ENCODE results near the gene CFAP46.
"Not testable (repeated sequence)": the region's sequence is repeated elsewhere in the genome, so short reads cannot be mapped to it uniquely, and the experiment has no call there.

Gene CFAP46

DNA sequence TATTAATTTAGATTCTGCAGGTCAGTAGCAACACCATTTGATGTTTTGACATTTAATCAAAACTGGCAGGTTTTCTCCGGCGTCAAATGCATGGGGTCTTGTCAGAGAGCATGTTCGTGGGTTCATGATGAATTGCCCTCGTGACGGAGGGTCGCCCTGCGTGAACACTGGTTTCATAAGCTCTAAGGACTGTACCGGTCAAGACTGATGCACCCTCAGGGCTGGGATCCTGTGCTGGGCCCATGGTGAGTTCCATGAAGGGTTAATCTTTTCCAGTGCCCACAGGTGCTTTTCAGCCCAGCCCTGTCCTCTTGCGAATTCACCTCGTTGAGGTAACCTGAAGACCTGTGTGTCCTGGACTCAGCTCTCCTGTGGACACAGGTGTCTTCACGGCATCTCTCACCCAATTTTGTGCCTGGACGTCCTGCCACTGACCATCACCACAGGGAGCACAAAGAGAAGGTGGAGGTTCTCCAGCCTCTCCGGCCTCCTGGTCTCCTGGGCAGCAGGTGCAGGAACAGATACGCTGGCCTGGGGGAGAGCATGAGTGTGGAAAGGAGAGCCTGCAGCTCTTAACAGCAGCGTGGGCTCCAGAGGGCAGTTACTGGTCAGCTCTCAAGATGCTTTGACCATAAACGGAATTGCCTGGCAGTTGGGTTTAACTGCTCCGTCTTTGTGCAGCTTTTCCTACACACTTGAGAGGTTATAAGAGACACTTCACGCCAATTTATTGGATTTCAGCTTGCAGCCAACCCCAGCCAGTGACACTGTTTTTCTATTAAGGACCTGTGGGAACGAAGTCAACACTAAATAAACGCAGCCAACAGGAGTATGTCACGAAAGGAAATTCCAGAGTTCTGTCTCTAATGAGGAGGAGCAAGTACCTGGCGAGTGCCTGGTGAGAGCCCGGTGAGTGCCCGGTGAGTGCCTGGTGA lies 37.4 kb upstream of the CFAP46 start:
- no peak for DNase-seq (ENCODE audit: low read depth)

DNA sequence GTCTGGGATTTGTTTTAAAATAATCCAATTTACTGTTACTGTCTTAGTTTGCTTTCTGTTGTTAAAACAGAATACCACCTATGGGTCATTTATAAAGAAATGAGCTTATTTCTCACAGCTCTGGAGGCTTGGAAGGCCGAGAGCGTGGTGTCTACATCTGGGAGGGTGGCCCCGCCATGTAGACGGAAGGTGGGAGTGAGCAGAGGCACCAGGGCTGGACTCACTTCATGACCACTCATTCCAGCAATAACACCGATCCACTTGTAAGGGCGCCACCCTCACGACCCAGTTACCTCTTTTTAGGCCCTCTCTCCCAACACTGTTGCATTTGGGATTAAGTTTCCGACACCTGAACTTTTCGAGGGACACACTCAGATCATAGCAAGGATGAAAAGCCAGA lies 36.2 kb upstream of the CFAP46 start:
- DNase-seq (ENCODE audit: low read depth) = no peak

DNA sequence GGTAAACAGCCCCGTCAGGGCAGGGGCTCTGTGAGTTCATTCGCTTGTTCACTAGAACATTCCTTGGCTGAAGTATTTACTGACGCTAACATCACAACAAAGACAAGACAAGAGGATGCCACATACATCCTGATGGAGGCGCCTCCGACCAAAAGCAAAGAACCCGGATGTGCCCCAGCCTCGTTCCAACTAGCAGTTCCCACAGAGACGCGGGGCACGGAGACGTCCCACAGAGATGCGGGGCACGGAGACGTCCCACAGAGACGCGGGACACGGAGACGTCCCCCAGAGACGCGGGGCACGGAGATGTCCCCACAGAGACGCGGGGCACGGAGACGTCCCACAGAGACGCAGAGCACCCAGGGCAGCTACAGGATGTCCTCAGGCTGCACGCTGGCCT lies 35.4 kb upstream of the CFAP46 start:
- no peak for DNase-seq (ENCODE audit: low read depth)

DNA sequence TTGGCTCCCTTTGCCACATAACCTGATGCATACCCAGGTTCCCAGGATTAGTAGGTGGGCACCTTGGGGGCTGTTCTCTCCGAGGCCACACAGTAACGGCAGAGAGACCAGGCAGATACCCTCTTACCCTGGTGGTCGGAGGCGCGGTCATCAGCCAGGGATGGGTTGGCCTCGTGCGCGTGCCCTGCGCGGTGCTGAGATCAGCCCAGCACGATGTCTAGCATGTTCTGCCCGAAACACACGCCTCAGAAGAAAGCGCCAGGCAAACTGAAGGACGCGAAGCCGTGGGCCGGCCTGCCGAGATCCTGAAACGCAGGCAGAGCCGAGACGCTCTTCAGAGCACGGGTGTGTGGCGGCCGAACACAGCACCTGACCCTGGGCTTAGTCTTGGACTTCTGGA lies 34.7 kb upstream of the CFAP46 start:
- DNase-seq (ENCODE audit: low read depth) = no peak

DNA sequence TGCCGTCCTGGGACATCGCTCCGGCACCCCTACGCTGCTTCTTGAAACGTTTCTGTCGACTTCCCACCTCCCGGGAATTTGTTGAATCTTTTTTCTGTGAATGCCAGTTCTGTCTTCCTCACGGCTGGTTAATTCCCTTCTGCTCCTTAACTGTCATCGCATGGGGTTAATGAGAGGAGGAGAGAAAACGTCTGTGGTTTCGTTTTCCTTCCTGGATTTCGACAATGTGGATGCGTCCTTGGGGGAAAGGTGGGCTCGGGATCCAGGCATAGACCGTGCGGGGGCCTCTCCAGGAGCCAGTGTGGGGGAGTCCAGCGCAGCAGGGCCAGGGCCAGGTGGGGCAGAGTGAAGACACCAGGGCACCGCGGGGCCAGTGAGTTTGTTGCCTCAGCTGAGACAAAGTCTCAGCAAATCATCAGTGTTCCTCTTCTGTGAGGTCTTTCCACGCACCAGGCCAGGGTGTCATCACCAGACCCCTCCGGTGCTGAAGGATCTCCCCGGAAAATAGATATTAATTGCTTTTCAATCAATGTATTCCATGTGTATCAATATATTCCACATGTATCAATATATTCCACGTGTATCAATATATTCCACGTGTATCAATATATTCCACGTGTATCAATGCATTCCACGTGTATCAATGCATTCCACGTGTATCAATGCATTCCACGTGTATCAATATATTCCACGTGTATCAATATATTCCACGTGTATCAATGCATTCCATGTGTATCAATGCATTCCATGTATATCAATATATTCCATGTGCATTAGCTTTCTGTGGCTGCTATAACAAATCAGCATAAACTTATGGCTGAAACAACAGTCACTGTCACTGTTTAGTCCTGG lies 33.7 kb upstream of the CFAP46 start:
- DNase-seq (ENCODE audit: low read depth) = no peak

DNA sequence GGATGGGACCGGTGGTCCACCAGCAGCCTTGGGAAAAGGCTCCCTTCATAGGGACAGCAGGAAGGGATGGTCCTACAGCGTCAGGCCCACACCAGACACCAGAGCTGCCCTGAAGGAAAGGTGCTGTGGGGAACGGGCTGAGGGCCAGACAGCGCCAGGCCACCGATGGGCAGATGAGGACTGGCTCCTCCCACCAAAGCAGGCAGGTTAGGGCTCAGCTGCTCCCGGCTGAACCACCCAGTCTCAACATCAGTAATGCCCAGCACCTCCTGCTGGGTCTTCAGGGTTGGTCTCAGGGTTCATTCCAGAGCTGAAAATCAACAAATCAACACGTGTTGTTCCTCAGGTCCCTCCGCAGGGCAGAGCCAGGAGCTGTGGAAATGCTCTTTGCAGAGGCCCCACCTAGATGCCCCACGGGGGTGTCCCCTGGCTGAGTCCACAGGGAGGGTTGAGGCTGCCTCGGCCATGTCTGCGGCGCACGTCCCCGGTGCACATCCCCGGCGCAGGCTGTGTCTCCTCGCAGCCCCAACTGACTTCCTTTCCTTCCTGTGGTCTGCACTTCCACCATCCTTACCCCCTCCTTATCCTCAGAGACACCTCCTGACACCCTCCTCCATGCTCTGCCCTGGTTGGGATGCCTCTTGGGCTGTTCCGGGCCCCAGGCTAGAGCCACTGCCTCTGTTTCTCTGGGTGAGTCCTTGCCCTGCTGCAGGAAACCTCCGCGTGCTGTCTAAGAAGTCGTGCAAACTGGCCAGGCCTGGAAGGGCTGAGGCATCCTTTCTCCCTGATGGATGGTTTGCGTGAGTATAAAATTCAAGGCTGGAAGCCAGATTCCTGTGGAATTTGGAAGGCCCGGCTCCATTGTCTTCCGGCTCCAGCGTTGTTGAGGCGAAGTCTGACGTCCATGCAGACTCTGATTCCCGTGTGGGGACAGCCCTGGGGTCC lies 32.8 kb upstream of the CFAP46 start:
- no peak for DNase-seq (ENCODE audit: low read depth)

DNA sequence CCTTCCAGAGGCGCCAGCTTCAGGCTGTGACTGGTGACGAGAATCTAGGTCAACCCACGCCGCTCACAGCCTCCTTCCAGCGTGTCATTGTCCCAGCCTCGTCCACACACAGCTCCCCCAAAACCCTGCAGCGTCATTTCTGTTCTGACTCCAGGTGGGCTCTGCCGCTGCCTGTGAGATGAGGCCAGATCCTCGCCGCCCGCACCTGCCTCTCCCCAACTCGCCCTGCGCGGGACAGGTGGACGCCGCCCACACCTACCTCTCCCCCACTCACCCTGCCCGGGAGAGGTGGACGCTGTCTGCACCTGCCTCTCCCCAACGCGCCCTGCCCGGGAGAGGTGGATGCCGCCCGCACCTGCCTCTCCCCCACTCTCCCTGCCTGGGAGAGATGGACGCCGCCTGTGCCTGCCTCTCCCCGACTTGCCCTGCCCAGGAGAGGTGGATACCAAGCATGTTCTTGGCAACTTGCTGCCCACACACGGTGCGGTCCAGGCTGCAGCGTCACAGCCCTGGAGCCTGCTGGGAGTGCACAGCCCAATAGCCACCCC lies 32.0 kb upstream of the CFAP46 start:
- no peak for DNase-seq (ENCODE audit: low read depth)

DNA sequence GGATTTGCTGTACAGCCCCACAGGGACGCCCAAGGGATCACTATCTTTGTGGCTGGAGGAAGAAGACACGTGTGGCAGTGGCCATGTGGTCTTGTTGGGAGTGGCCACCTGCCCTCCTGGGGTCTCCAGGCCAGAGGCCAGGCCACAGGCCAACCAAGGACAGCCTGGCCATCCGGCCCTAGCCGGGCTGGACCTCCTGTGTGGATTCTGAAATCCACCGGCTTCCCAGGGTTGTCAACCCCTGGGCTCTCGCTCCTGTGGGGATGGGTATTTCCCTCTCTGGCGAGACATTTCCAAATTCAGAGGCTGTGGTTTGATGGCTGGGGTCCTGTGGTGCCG lies 31.5 kb upstream of the CFAP46 start:
- no peak for DNase-seq (ENCODE audit: low read depth)

DNA sequence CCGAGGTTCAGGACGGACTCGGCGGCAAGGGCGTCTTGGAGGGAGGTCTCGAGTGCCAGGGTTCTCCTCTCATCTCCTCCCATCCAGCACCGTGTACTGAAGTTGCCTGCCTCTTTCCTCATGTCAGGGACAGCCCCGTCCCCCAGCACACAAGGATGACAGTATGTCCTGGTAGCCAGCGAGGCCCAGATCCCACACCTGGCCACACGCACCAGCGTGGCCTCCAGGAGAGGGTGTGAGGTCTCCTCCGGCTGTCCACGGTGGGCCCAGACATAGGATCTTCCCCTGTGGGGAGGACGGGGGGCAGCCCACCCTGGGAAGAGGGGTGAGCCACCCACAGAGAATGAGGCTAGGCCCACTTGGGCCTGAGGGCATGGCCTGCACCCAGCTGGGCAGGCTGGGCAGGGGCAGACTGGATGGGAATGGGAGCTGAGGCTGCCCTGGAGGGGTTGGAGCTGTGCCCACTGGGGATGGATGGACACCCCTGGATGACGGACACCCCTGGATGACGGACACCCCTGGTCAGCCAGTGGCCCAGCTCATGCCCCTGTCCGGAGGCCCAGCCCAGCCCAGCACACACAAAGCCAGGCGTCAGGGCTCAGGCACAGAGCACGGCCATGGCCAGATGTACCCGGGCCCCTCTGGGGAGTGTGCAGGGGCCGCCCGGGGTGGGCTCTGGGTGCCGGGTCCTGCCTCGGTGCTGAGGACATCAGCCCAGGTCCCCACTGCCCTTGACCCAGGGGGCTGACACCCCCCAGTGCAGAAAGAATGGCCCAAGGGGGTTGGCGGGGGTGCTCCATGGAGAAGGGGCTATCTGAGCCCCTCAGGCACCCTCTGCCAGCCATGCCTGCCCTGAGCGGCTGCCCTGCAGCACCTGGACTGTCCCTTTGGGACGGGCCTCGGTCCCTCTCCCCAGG lies 30.9 kb upstream of the CFAP46 start:
- DNase-seq (ENCODE audit: low read depth) = no peak

DNA sequence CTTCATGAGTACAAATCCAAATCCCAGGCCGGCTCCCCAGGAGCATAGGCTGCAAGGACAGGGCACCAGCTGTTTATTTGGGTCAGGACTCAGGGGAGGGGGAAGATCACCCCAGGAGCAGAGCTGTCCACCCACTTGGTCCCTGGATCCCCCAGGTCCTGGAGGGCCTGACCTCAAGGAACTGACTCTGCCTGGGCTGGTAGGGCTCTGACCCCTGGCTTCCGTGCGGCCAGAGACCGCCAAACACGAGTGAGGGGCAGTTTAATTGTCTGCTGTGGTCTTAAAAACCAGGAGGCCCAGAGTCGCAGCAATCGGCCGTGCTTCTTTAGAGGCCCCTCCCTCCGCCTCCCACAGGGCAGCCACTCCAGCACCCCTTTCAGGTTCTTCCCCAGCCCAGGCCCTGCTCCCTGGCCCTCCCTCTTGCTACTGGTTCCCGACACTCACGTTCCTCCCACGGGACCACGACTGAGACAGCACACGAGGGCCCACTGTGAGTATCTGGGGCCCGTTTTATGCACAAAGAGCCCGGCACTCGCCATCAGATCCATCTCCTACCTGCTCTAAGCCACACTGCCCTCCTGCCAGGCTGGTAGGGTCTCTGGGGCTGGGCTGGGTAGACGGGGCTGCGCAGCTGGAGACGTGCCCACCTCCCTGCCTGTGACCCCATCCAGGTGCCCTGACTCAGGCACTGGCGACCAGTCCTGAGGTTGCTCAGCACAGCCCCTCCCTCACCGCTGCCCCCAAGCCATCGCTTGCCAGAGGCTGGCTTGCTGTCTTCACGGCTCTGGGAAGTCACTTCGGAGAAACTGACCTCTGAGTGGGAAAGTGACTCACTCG lies 30.0 kb upstream of the CFAP46 start:
- no peak for DNase-seq (ENCODE audit: low read depth)

DNA sequence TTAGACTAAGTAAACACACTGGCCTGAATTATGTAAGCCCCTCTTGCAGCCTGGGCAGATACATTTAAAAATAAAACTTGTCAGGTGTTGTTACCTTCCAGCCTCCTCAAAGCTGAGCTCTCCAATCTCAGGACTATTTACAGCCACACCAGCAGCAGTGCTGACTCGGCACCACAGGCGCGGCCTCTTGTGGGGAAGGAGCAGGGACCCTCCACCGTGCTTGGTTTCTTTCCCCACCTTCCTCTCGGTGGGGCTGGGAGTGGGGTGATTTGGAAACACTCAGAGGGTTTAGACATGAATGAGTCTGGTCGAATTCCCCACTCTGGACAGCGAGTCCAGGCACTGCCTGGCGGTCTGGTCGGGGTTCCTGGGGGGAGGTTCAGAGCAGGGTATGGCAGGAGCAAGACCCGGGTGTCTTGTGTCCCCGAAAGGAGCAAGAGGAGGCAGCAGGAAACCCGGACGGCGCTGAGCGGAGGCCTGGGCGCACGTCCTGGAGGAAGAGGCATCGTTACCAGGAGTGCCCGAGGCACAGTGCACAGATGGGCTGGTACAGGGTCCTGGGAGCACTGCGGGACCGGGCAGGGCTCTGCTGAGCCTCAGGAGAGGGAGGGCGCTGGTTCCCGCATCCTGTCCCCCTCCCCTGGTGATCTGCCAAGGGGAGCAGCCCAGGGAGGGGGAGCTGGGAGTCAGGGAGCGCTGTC lies 29.2 kb upstream of the CFAP46 start:
- DNase-seq (ENCODE audit: low read depth) = no peak

DNA sequence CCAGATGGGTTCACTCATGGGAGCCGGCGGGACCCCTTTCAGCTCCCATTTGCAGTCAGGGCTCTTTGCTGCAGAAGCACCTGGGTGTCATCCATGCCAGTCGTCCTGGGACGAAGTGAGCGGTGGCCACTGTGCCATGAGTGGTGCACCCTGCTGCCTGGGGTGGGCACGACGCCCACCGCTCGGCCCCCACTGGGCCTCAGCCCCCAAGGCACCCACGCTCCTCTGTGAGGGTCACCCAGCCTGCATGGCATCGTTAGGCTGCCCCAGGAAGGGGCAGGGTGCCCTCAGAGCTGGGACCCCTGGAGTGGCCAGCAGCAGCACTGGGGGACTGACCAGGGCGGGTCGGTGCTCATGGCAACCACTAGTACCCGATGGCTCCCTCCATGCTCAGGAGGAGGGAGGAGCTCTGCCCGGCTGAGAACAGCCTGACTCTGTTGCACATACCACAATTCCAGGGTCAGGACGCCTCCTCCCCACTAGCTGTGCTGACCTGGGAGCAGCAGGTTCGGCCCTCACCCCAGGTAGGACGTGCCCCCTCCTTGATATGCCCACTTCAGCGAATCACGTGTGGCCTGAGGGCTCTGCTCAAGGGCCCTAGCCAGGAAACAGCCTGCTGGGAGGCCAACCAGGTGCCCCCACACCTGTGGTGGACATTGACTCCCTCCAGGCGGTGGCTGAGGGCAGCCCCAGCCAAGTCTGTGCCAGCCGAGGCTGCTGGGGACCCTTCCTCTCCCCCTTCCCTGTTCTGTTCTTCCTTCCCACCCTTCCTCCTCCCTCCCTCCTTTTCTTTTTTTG lies 28.5 kb upstream of the CFAP46 start:
- DNase-seq (ENCODE audit: low read depth) = no peak

DNA sequence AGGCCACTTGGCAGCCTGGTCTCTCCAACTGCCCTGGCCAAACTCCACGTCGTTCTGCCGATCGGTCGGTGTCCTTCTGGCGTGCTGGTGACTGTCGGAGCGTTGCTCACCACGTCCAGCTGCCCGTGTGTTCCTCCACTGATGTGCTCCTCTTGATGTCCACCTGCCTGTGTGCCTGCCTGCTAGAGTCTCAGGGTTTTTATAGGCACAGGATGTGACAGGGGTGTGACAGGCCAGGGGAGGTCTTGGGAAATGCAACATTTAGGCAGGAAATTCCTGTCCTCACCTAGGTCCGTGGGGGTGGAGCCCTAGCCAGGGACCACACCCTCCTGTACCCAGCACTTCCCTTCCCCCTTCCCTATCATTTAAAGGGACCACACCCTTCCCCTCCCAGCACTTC lies 25.2 kb upstream of the CFAP46 start:
- no peak for DNase-seq (ENCODE audit: low read depth)

DNA sequence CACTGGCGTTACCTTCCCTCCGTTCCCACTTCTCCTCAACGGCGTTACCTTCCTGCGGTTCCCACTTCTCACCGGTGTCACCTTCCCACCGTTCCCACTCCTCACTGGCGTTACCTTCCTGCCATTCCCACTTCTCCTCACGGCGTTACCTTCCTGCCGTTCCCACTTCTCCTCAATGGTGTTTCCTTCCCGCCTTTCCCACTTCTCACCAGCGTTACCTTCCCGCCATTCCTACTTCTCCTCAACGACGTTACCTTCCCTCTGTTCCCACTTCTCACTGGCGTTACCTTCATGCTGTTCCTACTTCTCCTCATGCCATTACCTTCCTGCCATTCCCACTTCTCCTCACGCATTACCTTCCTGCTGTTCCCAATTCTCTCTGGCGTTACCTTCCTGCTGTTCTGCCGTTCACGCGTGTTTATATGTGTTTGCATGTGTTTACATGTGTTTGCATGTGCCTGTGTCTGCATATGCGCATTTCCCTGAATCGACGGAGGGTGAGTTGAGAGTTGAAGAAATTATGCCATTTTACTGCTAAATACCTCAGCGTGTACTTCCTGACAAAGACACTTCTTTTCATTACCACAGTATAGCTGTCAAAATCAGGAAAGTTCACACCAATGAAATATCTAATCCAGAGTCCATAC lies 23.2 kb upstream of the CFAP46 start:
- no peak for DNase-seq (ENCODE audit: low read depth)

DNA sequence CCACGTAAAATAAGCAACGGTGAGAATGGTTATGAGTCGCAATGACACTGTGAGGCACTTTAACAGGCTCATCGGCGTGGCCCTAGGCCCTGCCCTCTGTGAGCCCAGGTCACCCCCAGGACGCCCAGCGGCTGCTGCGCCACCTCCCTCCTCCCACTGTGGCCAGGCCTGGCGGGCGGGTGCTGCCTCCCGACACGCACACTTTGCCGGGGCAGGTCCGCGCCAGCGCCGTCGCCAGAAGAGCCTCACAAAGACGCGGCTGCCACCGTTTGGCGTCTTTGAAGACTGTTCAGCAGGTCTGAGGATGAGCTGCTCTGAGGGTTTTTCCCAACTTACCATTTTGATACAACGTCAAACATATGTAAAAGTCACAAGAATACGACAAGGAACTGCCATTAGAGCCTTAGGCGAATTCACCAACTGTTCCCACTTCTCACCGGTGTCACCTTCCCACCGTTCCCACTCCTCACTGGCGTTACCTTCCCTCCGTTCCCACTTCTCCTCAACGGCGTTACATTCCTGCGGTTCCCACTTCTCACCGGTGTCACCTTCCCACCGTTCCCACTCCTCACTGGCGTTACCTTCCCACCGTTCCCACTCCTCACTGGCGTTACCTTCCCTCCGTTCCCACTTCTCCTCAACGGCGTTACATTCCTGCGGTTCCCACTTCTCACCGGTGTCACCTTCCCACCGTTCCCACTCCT lies 22.5 kb upstream of the CFAP46 start:
- not testable (repeated sequence) for DNase-seq (ENCODE audit: low read depth)

DNA sequence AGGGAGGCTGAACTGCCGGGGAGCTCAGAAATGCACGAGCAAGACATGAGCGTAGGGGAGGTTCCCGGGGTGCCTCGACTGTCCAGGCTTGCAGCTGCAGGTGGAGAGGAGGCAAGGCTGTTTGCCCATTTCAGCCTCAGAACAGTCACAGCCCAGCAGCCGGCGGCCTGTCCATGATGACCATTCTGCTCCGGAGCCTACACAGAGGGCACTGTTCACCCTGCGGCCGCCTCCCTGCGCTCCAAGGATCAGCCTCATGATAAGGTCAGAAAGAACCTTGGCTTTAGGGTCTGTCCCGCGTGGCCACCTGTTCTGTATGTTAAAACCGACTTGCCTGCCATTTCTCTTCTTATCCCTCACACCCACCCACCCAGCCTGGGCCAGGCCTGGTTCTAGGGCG lies 21.9 kb upstream of the CFAP46 start:
- DNase-seq (ENCODE audit: low read depth) = no peak

DNA sequence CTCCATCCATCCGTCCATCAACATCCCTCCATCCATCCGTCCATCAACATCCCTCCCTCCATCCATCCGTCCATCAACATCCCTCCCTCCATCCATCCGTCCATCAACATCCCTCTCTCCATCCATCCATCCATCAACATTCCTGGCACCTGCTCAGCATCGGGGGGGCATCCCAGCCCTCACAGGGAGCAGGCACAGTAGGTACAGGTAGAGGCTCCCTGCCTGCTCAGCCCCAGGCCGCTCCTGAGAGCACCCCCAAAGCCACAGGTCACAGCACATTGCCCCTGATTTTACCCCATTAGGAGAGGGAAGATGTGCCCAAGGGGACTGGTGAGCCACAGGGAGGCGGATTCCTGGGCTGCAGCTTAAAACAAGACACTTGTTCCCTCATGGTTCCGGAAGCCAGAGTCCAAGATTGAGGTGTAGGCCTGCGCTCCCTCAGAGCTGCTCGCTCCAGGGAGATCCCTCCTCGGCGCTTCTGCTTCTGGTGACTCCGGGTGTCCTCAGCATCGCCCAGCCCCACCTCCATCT lies 21.1 kb upstream of the CFAP46 start:
- no peak for DNase-seq (ENCODE audit: low read depth)

Data from CMK (cell line).